Measurements from ENCODE around the gene RMND5A.

RMND5A gene

GRCh38 chr2:86744152-86744551 is 24.1 kb downstream of the RMND5A start:
- H3K27me3 ChIP-seq (ENCODE audit: low read length) = no peaks in the 10 kb centered on the region
- no peaks in the 10 kb centered on the region for H4K20me1 ChIP-seq (ENCODE audit: low read depth, low read length)

DNA sequence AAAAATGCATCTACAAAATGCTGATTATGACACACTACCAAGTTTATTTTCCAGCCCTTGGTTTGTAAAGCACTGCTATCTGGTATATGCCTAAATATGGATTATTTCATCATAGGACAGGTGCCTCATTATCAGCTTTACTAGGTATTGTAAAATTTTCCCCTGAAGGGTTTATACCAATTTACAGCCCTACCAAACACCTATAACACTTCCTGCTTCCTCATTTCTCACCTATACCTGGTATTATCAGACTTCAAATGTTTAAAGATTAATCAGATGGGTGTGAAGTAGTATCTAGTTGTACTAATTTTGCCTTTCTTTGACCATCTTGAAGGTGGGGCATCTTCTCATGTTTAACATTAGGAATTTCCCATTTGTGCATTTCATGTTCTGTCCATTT is 26.8 kb downstream of the RMND5A start:
- Histone ChIP-seq H3K36me3 (ENCODE audit: low read length) (peaks cover 31% of the 10 kb centered on the region), H3K4me2 (ENCODE audit: low read depth, low read length, poor library complexity, severe bottlenecking) (no peak overlapping the region), H3K27ac (ENCODE audit: low read depth, low read length) (no peak overlapping the region), H3K9ac (ENCODE audit: low read length) (no peak overlapping the region), H3F3A (ENCODE audit: insufficient read depth) (no peaks in the 10 kb centered on the region), H3K9me2 (replicated peaks; ENCODE audit: insufficient read depth, low read length) (no peaks in the 10 kb centered on the region), H4K20me1 (ENCODE audit: low read depth, low read length) (no peaks in the 10 kb centered on the region), H3K4me3 (ENCODE audit: insufficient read depth, low read length, poor library complexity, severe bottlenecking) (no peak overlapping the region), H3K9me3 (ENCODE audit: insufficient read depth, low read length) (peaks cover 18% of the 10 kb centered on the region; the same call in 1 of the 2 replicates), H3K79me2 (ENCODE audit: insufficient read depth, low read length) (peaks cover 56% of the 10 kb centered on the region), H3K27me3 (ENCODE audit: low read length) (no peaks in the 10 kb centered on the region), H2AFZ (ENCODE audit: low read depth, low read length, severe bottlenecking) (no peak overlapping the region)
- no peak for TF ChIP-seq EZH2phosphoT487 (conservative IDR thresholded peaks at IDR 0.05; ENCODE audit: low read length)
- TF ChIP-seq, protein P1, sequence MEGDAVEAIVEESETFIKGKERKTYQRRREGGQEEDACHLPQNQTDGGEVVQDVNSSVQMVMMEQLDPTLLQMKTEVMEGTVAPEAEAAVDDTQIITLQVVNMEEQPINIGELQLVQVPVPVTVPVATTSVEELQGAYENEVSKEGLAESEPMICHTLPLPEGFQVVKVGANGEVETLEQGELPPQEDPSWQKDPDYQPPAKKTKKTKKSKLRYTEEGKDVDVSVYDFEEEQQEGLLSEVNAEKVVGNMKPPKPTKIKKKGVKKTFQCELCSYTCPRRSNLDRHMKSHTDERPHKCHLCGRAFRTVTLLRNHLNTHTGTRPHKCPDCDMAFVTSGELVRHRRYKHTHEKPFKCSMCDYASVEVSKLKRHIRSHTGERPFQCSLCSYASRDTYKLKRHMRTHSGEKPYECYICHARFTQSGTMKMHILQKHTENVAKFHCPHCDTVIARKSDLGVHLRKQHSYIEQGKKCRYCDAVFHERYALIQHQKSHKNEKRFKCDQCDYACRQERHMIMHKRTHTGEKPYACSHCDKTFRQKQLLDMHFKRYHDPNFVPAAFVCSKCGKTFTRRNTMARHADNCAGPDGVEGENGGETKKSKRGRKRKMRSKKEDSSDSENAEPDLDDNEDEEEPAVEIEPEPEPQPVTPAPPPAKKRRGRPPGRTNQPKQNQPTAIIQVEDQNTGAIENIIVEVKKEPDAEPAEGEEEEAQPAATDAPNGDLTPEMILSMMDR (IDR thresholded peaks at IDR 0.05; ENCODE audit: insufficient read depth, low read length, poor library complexity, severe bottlenecking) = no peak

More at GRCh38 chr2:86744152-86744551, 24.1 kb downstream of the RMND5A start:
- H3K36me3 ChIP-seq (ENCODE audit: low read length) = peaks cover 8% of the 10 kb centered on the region; the same call in 1 of the 2 replicates
- no peaks in the 10 kb centered on the region for H3K9me2 ChIP-seq (replicated peaks; ENCODE audit: insufficient read depth, low read length)
- no peaks in the 10 kb centered on the region for H3F3A ChIP-seq (ENCODE audit: insufficient read depth)
- no peak overlapping the region for H3K9ac ChIP-seq (ENCODE audit: low read length)
- H3K4me3 ChIP-seq (ENCODE audit: insufficient read depth, low read length, poor library complexity, severe bottlenecking) = no peak overlapping the region
- H3K9me3 ChIP-seq (ENCODE audit: insufficient read depth, low read length) = no peaks in the 10 kb centered on the region; the same call in 1 of the 2 replicates
- H2AFZ ChIP-seq (ENCODE audit: low read depth, low read length, severe bottlenecking) = no peak overlapping the region
- H3K79me2 ChIP-seq (ENCODE audit: insufficient read depth, low read length) = peaks cover 36% of the 10 kb centered on the region
- no peak overlapping the region for H3K27ac ChIP-seq (ENCODE audit: low read depth, low read length)
- TF ChIP-seq EZH2phosphoT487 (conservative IDR thresholded peaks at IDR 0.05; ENCODE audit: low read length) = no peak
- TF ChIP-seq, protein P1 (IDR thresholded peaks at IDR 0.05; ENCODE audit: insufficient read depth, low read length, poor library complexity, severe bottlenecking) = no peak
- no peak overlapping the region for H3K4me2 ChIP-seq (ENCODE audit: low read depth, low read length, poor library complexity, severe bottlenecking)

GRCh38 chr2:86747711-86748639 is 27.9 kb downstream of the RMND5A start:
- Histone ChIP-seq H3K79me2 (ENCODE audit: insufficient read depth, low read length) (peaks cover 56% of the 10 kb centered on the region), H4K20me1 (ENCODE audit: low read depth, low read length) (no peaks in the 10 kb centered on the region), H3K9me3 (ENCODE audit: insufficient read depth, low read length) (peaks cover 18% of the 10 kb centered on the region; the same call in 1 of the 2 replicates), H2AFZ (ENCODE audit: low read depth, low read length, severe bottlenecking) (no peak overlapping the region), H3K36me3 (ENCODE audit: low read length) (peaks cover 35% of the 10 kb centered on the region), H3K27me3 (ENCODE audit: low read length) (no peaks in the 10 kb centered on the region), H3F3A (ENCODE audit: insufficient read depth) (no peaks in the 10 kb centered on the region), H3K9me2 (replicated peaks; ENCODE audit: insufficient read depth, low read length) (no peaks in the 10 kb centered on the region), H3K4me3 (ENCODE audit: insufficient read depth, low read length, poor library complexity, severe bottlenecking) (no peak overlapping the region), H3K27ac (ENCODE audit: low read depth, low read length) (no peak overlapping the region), H3K4me2 (ENCODE audit: low read depth, low read length, poor library complexity, severe bottlenecking) (no peak overlapping the region), H3K9ac (ENCODE audit: low read length) (no peak overlapping the region)
- no peak for TF ChIP-seq EZH2phosphoT487 (conservative IDR thresholded peaks at IDR 0.05; ENCODE audit: low read length)
- TF ChIP-seq, protein P1 (IDR thresholded peaks at IDR 0.05; ENCODE audit: insufficient read depth, low read length, poor library complexity, severe bottlenecking) = no peak

Data from SU-DHL-6 (cell line).